ENCODE results near the gene FGF19.
"Not testable (repeated sequence)": the region's sequence is repeated elsewhere in the genome, so short reads cannot be mapped to it uniquely, and the experiment has no call there.

The FGF19 gene

GRCh38 chr11:69702239-69702691, 1.6 kb downstream of the FGF19 start:
- peaks cover 28% of the 10 kb centered on the region for H3K27me3 ChIP-seq (ENCODE audit: control insufficient read depth, insufficient read depth, low read length)
- H3K4me3 ChIP-seq (ENCODE audit: low read depth, low read length) = peak overlapping the region; percentile 71
- H3K36me3 ChIP-seq (ENCODE audit: control insufficient read depth, insufficient read depth, low read length) = peaks cover 4% of the 10 kb centered on the region
- H3K9ac ChIP-seq (ENCODE audit: low read depth, low read length) = peak overlapping the region; percentile 12
- no peaks in the 10 kb centered on the region for H3K9me3 ChIP-seq (ENCODE audit: control insufficient read depth, insufficient read depth, low read length)
- H3K4me1 ChIP-seq (ENCODE audit: control insufficient read depth, insufficient read depth, low read length) = peaks cover 17% of the 10 kb centered on the region

GRCh38 chr11:69700278-69701140, 3.3 kb downstream of the FGF19 start:
- Histone ChIP-seq H3K4me1 (ENCODE audit: control insufficient read depth, insufficient read depth, low read length) (peaks cover 17% of the 10 kb centered on the region), H3K4me3 (ENCODE audit: low read depth, low read length) (peak overlapping the region; percentile 31), H3K36me3 (ENCODE audit: control insufficient read depth, insufficient read depth, low read length) (peaks cover 4% of the 10 kb centered on the region), H3K9ac (ENCODE audit: low read depth, low read length) (no peak overlapping the region), H3K27me3 (ENCODE audit: control insufficient read depth, insufficient read depth, low read length) (peaks cover 13% of the 10 kb centered on the region), H3K9me3 (ENCODE audit: control insufficient read depth, insufficient read depth, low read length) (no peaks in the 10 kb centered on the region)

GRCh38 chr11:69699213-69699612, 4.6 kb downstream of the FGF19 start:
- H3K36me3 ChIP-seq (ENCODE audit: control insufficient read depth, insufficient read depth, low read length) = peaks cover 4% of the 10 kb centered on the region
- H3K9me3 ChIP-seq (ENCODE audit: control insufficient read depth, insufficient read depth, low read length) = no peaks in the 10 kb centered on the region
- peaks cover 5% of the 10 kb centered on the region for H3K27me3 ChIP-seq (ENCODE audit: control insufficient read depth, insufficient read depth, low read length)
- no peak overlapping the region for H3K9ac ChIP-seq (ENCODE audit: low read depth, low read length)
- H3K4me1 ChIP-seq (ENCODE audit: control insufficient read depth, insufficient read depth, low read length) = peaks cover 13% of the 10 kb centered on the region
- H3K4me3 ChIP-seq (ENCODE audit: low read depth, low read length) = no peak overlapping the region

GRCh38 chr11:69698362-69698761, 5.5 kb downstream of the FGF19 start:
- H3K9ac ChIP-seq (ENCODE audit: low read depth, low read length) = no peak overlapping the region
- H3K36me3 ChIP-seq (ENCODE audit: control insufficient read depth, insufficient read depth, low read length) = peaks cover 4% of the 10 kb centered on the region
- no peak overlapping the region for H3K4me3 ChIP-seq (ENCODE audit: low read depth, low read length)
- H3K9me3 ChIP-seq (ENCODE audit: control insufficient read depth, insufficient read depth, low read length) = no peaks in the 10 kb centered on the region
- peaks cover 13% of the 10 kb centered on the region for H3K4me1 ChIP-seq (ENCODE audit: control insufficient read depth, insufficient read depth, low read length)
- peaks cover 5% of the 10 kb centered on the region for H3K27me3 ChIP-seq (ENCODE audit: control insufficient read depth, insufficient read depth, low read length)

- no peaks in the 10 kb centered on the region for H3K27me3 ChIP-seq (ENCODE audit: control insufficient read depth, insufficient read depth, low read length)
- no peaks in the 10 kb centered on the region for H3K9me3 ChIP-seq (ENCODE audit: control insufficient read depth, insufficient read depth, low read length)
- H3K4me1 ChIP-seq (ENCODE audit: control insufficient read depth, insufficient read depth, low read length) = peaks cover 13% of the 10 kb centered on the region
- no peak overlapping the region for H3K4me3 ChIP-seq (ENCODE audit: low read depth, low read length)
- H3K36me3 ChIP-seq (ENCODE audit: control insufficient read depth, insufficient read depth, low read length) = peaks cover 4% of the 10 kb centered on the region
- no peak overlapping the region for H3K9ac ChIP-seq (ENCODE audit: low read depth, low read length)
Measured at GRCh38 chr11:69697861-69698260, 6.0 kb downstream of the FGF19 start.

GRCh38 chr11:69697469-69697843, 6.4 kb downstream of the FGF19 start:
- Histone ChIP-seq H3K4me3 (ENCODE audit: low read depth, low read length) (no peak overlapping the region), H3K36me3 (ENCODE audit: control insufficient read depth, insufficient read depth, low read length) (peaks cover 4% of the 10 kb centered on the region), H3K4me1 (ENCODE audit: control insufficient read depth, insufficient read depth, low read length) (peaks cover 13% of the 10 kb centered on the region), H3K9ac (ENCODE audit: low read depth, low read length) (no peak overlapping the region), H3K27me3 (ENCODE audit: control insufficient read depth, insufficient read depth, low read length) (no peaks in the 10 kb centered on the region), H3K9me3 (ENCODE audit: control insufficient read depth, insufficient read depth, low read length) (no peaks in the 10 kb centered on the region)

- Histone ChIP-seq H3K4me1 (ENCODE audit: control insufficient read depth, insufficient read depth, low read length) (peaks cover 13% of the 10 kb centered on the region), H3K36me3 (ENCODE audit: control insufficient read depth, insufficient read depth, low read length) (peaks cover 4% of the 10 kb centered on the region), H3K9me3 (ENCODE audit: control insufficient read depth, insufficient read depth, low read length) (no peaks in the 10 kb centered on the region), H3K9ac (ENCODE audit: low read depth, low read length) (no peak overlapping the region), H3K4me3 (ENCODE audit: low read depth, low read length) (no peak overlapping the region), H3K27me3 (ENCODE audit: control insufficient read depth, insufficient read depth, low read length) (no peaks in the 10 kb centered on the region)
Measured at GRCh38 chr11:69696749-69697468, 6.9 kb downstream of the FGF19 start.

- not testable (repeated sequence) for H3K4me3 ChIP-seq (ENCODE audit: low read depth, low read length); H3K27me3 ChIP-seq (ENCODE audit: control insufficient read depth, insufficient read depth, low read length); H3K9me3 ChIP-seq (ENCODE audit: control insufficient read depth, insufficient read depth, low read length); H3K4me1 ChIP-seq (ENCODE audit: control insufficient read depth, insufficient read depth, low read length); H3K9ac ChIP-seq (ENCODE audit: low read depth, low read length); H3K36me3 ChIP-seq (ENCODE audit: control insufficient read depth, insufficient read depth, low read length)
Measured at GRCh38 chr11:69695995-69696394, 7.8 kb downstream of the FGF19 start.

GRCh38 chr11:69695581-69695980, 8.2 kb downstream of the FGF19 start:
- H3K4me1 ChIP-seq (ENCODE audit: control insufficient read depth, insufficient read depth, low read length) = peaks cover 4% of the 10 kb centered on the region
- H3K4me3 ChIP-seq (ENCODE audit: low read depth, low read length) = no peak overlapping the region
- H3K9ac ChIP-seq (ENCODE audit: low read depth, low read length) = no peak overlapping the region
- H3K27me3 ChIP-seq (ENCODE audit: control insufficient read depth, insufficient read depth, low read length) = no peaks in the 10 kb centered on the region
- H3K36me3 ChIP-seq (ENCODE audit: control insufficient read depth, insufficient read depth, low read length) = peaks cover 4% of the 10 kb centered on the region
- no peaks in the 10 kb centered on the region for H3K9me3 ChIP-seq (ENCODE audit: control insufficient read depth, insufficient read depth, low read length)

GRCh38 chr11:69694781-69695180, 9.0 kb downstream of the FGF19 start:
- no peaks in the 10 kb centered on the region for H3K9me3 ChIP-seq (ENCODE audit: control insufficient read depth, insufficient read depth, low read length)
- no peaks in the 10 kb centered on the region for H3K27me3 ChIP-seq (ENCODE audit: control insufficient read depth, insufficient read depth, low read length)
- H3K9ac ChIP-seq (ENCODE audit: low read depth, low read length) = no peak overlapping the region
- H3K4me3 ChIP-seq (ENCODE audit: low read depth, low read length) = no peak overlapping the region
- no peaks in the 10 kb centered on the region for H3K4me1 ChIP-seq (ENCODE audit: control insufficient read depth, insufficient read depth, low read length)
- H3K36me3 ChIP-seq (ENCODE audit: control insufficient read depth, insufficient read depth, low read length) = peaks cover 4% of the 10 kb centered on the region

- Histone ChIP-seq H3K9me3 (ENCODE audit: control insufficient read depth, insufficient read depth, low read length) (no peaks in the 10 kb centered on the region), H3K4me3 (ENCODE audit: low read depth, low read length) (no peak overlapping the region), H3K36me3 (ENCODE audit: control insufficient read depth, insufficient read depth, low read length) (no peaks in the 10 kb centered on the region), H3K9ac (ENCODE audit: low read depth, low read length) (no peak overlapping the region), H3K27me3 (ENCODE audit: control insufficient read depth, insufficient read depth, low read length) (no peaks in the 10 kb centered on the region), H3K4me1 (ENCODE audit: control insufficient read depth, insufficient read depth, low read length) (no peaks in the 10 kb centered on the region)
Measured at GRCh38 chr11:69692422-69692821, 11.4 kb downstream of the FGF19 start.

GRCh38 chr11:69691463-69691862, 12.4 kb downstream of the FGF19 start:
- H3K36me3 ChIP-seq (ENCODE audit: control insufficient read depth, insufficient read depth, low read length) = no peaks in the 10 kb centered on the region
- no peak overlapping the region for H3K4me3 ChIP-seq (ENCODE audit: low read depth, low read length)
- no peaks in the 10 kb centered on the region for H3K27me3 ChIP-seq (ENCODE audit: control insufficient read depth, insufficient read depth, low read length)
- H3K9ac ChIP-seq (ENCODE audit: low read depth, low read length) = no peak overlapping the region
- no peaks in the 10 kb centered on the region for H3K9me3 ChIP-seq (ENCODE audit: control insufficient read depth, insufficient read depth, low read length)
- no peaks in the 10 kb centered on the region for H3K4me1 ChIP-seq (ENCODE audit: control insufficient read depth, insufficient read depth, low read length)
